GM18870 (cell line): ENCODE measurements around the gene S100Z.
"Not testable (repeated sequence)": the region's sequence is repeated elsewhere in the genome, so short reads cannot be mapped to it uniquely, and the experiment has no call there.

ENCODE experiments used
- ATAC-seq: cut with Tn5 transposase; IDR thresholded peaks from one replicate; pipeline ENCODE4 v1.9.1; 2021; ENCODE audit warnings: moderate library complexity; ENCODE audit not compliant: unreplicated experiment

S100Z gene

DNA sequence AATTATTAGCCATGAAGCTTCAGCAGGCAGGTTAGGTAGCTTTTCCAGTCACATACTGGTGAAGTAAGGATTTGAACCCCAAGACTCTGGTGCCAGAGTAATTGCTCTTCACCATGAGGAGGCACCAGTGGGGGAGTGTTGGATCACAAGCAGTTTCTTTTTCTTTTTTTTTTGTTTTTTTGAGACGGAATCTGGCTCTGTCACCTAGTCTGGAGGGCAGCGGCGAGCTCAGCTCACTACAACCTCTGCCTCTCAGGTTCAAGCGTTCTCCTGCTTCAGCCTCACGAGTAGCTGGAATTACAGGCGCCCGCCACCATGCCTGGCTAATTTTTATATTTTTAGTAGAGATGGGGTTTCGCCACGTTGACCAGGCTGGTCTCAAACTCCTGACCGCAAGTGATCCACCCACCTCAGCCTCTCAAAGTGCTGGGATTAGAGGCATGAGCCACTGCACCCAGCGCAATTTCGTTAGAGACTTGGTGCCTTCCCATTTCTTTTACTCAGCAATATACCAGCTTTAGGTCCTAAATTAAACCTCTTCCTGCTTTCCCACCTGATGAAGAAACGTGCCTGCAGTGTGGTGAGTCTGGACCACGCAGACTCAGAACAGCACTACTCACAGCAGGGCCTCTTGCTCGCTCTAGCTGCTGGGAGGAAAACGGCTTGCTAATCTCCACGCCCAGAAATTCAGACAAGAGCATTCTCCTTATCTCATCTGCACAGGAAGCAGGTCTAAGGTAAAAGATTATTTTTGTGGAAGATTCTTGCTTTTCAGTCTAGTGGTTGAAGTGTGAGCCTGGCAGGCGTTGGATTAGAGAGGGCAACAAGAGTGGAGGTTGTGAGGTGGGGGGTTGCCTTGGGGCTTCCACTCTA is at the start of gene S100Z:
Gene S100Z (plus strand): TSS at position 596 of the 873 bp plus-strand sequence. CDS start 25,346 bp downstream, outside the sequence.
- no peak for ATAC-seq

DNA sequence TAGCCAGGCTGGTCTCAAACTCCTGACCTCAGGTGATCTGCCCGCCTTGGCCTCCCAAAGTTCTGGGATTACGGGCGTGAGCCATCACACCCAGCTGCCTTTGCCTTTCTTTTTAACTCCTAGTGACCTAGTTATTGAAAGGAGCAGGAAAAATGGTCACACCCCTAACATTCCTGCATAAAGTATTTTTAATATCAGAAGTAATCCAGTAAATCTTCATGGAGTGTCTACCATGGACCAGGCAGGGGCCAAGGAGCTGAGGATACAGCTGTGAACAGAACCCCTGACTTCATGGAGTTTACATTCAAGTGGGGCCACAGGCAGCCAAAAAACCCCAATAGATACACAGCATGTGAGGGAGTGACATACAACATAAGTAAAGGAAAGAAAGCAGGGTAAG is 49.2 kb upstream of the S100Z start:
- no peak for ATAC-seq

DNA sequence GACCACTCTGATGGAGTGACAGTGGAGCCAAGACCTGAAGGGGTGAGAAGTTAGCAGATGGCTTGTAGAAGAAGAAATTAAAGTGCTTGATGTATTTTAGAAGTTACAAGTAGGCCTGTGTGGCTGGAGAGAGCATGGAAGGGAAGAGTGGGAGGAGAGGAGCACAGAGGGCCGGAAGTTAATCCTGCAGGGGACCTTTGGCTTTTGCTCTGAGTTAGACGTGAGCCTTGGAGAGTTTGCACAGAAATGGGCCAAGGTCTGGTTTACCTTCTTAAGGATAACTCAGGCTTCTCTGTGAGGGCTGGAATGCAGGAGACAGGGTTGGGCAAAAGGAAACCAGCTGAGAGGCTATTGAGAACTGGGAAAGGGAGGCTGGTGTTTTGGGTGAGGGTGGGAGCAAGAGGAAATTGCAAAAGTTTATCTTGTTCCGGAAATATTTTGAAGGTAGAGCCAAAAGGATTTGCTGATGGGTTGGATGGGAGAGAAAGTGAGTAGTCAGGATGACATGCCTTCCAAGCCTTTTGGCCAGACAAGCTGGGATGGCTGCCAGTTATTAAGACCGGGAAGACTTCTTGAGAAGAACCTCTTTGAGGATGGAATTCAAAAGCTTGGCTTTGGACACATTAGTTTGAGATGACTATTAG is 48.5 kb upstream of the S100Z start:
- no peak for ATAC-seq

DNA sequence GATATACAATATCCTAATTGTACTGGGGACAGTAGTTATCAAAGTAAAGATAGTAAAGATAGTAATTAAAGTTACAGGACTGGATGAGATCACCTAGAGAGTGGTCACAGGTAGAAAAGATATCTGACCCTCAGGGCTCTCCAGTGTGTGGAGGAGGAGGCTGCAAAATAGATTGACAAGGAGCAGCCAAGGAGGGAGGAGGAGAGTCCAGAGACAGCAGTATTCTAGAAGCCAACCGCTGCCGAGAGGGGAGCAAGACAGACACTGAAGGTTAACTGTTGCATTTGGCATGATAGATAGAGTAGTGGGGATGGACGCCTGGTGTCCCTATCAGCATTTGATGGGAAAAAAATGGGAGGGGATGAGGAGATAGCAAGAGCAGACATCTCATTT is 48.0 kb upstream of the S100Z start:
- no peak for ATAC-seq

DNA sequence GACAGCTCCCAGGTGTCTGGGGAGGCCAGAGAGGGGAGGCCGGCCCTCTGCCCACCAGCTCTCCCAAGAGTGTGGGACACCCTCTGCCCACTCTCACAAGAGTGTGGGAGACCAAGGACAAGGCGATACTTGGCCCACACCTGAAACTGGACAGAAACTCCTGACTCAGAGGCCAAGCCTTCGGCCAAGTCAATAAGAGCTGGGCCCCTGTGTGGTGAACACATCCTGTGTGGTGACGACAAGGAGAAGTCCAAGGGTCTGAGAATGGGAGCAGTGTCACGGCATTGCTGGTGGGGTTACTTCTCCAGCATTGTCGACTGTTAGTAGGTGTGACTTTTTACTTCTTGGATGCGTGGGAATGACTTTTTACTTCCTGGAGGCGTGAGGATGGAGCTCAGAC is 45.5 kb upstream of the S100Z start:
- no peak for ATAC-seq

DNA sequence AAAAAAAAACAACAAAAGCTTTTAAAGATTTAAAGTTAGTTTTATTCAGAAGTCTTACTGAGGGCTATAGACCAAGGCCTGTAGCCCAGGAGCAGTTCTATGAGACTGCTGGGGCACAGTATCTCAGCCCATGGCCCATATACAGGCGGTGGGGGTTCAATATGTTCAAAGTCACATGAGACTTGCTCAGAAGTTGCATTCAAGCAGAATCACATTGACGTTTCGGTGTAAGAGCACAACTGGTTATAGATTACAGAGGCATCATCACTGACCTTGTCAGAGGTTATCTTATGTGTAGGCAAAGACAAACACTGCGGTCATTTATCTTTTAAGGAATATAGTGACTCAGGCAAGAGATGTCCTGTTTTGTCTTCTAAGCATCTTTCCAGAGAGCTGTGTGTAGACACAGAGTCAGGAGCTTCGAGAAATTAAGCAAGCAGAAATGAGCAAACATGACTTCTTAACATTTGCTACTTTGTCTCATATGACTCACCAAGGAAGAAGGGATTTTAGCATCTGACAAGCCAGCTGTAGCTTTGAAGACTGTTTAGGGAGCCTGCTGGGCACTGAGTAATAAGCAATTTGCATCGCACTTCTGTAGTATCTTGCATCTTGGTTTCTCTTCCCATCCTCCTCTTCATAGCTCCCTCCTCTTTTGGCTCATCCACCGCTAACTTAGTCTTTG is 43.9 kb upstream of the S100Z start:
- no peak for ATAC-seq

DNA sequence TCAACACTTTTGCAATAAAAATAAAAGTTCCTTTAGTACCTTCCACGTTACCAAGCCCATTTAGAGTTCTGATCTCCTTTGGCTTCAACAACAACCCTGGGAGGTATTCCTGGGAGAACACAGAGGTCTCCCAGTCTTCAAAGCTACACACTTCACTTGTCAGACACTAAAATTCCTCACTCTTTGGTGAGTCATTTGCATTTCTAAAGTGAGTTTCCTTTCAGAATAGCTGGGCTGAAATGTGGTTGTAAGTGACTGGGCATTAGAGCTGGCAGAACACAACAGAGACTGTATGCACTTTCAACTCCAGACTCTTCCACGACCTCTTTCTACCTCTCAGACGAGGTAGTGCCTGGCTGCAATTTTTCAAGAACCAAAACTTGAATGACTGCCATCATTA is 42.5 kb upstream of the S100Z start:
- ATAC-seq: no peak

DNA sequence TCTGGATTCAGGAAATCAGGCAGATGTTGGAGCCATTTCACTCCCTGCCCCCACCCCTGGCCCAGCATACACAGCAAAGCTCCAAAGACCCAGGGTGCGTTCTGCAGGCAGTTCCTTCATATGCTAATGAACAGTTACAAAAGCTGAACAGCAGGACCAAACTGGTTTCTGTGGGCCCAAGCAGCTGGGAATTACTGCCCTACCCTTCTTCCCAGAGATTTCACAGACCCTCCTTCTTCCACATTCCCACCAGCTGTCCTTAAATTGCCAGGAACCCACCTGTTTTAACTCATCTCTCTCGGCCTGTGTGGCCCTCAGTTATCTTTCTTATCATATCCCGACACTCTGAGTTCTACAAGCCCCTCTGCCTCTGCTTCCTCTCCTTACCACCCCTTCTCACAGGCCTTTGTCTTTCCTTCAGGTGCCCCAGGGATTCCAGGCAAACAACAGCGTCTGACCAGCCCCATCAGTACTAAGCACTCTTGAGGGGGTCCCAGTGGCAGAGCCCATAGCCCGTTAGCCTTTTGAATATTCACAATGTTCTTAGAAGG is 41.6 kb upstream of the S100Z start:
- no peak for ATAC-seq

DNA sequence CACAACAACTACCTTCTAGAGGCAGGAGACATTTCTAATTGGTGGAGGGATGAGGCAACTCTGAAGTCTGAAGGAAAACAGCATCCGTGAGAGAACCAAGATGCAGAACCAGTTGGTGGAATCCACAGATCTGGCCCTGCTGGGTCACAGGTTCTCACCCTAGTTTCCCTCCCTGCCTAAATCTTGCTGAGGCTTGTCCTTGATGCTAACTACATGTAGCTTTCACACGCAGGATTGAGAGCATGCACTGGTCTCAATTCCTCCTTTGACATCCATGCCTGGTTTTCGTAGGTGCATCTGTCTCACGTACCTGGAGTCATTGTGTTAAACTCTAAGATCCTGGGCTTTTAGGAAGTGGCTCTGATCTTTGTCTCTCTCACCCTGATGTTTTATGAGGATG is 40.7 kb upstream of the S100Z start:
- ATAC-seq: no peak

DNA sequence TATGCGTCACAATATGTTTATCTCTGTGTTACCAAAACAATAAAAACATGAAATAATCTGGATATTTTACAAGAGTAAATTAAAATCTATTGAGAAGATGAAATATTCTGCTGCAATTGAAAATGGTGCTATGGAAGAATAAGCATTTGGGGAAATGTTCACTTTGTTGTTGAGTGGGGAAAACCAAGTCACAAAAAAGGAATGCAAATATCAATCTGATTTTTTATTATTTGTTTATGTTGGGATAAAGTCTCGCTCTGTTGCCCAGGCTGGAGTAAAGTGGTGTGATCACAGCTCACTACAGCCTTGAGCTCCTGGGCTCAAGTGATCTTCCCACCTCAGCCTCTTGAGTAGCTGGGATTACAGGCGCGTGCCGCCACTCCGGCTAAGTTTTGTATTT is 39.6 kb upstream of the S100Z start:
- ATAC-seq: no peak

DNA sequence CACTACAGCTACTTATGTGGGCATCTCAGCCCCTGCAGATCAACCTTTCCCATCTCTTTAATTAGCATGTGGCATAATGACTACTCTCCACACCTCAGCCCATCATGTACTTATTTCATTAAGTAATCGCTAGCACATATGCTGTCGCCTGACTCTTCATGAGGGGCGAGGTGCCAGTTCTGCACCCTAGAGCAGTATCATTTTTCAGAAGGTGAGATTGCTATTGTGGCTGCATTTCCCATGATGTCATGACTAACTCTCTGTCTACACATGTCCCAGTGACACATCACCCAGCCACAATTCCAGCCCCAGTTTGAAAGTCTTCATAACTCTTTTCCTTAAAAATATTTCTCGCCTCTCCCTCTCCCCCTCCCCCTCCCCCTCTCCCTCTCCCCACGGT is 38.6 kb upstream of the S100Z start:
- no peak for ATAC-seq

DNA sequence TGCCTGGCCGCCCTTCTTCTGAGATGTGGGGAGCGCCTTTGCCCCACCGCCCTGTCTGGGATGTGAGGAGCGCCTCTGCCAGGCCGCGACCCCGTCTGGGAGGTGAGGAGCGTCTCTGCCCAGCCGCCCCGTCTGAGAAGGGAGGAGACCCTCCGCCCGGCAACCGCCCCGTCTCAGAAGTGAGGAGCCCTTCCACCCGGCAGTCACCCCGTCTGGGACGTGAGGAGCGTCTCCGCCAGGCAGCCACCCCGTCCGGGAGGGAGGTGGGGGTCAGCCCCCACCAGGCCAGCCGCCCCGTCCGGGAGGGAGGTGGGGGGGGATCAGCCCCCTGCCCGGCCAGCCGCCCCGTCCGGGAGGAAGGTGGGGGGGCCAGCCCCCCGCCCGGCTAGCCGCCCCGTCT is 37.6 kb upstream of the S100Z start:
- ATAC-seq: not testable (repeated sequence)

DNA sequence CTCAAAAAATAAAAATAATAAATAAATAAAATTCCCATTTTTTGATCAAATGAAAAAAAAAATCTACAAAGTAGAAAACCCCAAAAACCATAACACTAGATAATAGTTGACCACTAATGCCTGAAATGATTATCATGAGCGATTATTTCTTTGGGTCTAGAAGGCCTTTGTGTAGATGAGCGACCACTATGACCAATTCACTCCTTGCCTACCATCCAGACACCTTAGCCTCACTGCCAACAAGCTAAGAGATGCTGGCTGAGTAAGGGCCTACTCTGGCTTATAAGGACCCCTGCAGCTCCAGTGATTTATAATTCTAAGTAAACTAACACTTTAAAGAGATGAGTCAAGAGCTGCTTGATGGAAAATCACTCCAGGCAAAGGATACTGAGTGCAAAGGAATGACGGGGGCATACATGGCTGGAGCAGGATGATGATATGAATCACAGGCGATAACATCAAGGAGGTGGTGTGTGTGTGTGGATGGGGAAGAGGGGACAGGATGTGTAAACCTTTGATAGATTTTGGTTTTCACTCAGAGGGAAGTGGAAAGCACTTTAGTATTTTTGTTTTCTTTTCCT is 35.7 kb upstream of the S100Z start:
- ATAC-seq: no peak

DNA sequence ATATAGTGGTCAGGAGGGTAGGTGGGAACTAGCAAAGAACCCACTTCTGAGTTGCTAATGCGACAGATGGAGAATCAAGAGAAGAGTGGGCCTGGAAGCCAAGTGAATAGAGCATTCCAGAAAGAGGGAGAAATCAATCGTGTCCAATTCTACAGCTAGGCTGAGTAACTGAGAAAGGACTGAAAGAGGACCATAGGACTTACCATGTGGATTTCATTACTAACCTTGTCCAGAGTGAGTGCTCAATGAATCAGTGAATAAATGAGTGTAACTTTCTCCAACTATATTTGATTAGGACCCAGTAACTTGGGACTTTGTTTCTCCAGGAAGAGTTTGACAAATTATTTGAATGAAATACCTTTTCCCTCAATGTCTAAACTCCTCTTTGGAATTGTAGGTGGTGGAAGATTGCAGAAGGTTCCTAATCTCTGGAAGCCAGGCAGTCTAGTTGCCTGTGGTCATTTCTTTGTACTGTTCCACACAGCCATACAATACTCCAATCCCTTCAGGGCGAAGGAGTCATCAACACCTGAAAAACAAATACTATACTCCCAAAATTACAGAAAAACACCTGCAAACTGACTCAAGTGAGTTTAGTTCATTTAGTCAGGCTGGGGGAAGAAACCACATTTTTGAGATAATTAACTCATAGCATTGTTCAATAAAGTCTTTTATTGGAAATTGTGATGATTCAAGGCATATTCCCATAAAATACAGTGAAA is 33.5 kb upstream of the S100Z start:
- no peak for ATAC-seq

DNA sequence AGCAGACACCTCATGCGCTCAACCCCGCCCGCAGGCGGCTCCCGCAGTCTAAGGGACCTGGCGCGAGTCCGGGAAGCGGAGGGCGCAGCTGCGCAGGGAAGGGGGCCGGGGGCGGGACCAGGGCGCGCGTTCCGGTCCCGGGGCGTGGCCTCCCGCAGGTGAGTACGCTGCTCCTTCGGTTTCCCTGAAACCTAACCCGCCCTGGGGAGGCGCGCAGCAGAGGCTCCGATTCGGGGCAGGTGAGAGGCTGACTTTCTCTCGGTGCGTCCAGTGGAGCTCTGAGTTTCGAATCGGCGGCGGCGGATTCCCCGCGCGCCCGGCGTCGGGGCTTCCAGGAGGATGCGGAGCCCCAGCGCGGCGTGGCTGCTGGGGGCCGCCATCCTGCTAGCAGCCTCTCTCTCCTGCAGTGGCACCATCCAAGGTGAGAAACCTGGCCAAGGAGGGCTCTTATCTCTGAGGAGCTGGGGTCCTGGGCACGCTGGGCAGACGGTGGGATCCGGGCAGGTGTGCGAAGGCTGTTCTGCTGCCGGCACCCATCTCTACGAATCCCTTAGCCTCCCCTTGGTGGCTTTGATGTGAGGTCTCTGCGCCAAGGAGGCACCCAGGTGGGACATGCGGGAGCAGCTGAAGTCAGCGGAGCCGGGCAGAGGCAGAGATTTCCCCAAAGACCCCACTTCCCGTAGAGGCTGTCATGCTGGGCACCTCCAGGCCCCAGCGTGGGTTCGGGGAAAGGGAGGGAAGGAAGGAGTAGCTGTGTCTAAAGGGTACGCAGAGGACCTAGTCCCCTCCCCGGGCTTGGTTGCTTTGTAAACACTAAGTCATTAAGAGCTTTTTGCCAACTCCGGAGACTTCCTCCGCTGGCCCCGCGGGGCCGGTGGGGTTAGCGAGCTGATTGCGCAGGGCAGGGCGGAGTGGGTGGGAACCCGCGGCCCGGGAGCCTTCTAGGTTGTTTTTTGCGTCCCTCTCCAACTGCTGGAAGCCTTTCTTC is 30.7 kb upstream of the S100Z start, which contains the start of gene F2RL1:
Gene F2RL1 (plus strand): TSS at position 187 of the 988 bp plus-strand sequence. CDS start 153 bp downstream, at position 340.
- ATAC-seq: no peak

DNA sequence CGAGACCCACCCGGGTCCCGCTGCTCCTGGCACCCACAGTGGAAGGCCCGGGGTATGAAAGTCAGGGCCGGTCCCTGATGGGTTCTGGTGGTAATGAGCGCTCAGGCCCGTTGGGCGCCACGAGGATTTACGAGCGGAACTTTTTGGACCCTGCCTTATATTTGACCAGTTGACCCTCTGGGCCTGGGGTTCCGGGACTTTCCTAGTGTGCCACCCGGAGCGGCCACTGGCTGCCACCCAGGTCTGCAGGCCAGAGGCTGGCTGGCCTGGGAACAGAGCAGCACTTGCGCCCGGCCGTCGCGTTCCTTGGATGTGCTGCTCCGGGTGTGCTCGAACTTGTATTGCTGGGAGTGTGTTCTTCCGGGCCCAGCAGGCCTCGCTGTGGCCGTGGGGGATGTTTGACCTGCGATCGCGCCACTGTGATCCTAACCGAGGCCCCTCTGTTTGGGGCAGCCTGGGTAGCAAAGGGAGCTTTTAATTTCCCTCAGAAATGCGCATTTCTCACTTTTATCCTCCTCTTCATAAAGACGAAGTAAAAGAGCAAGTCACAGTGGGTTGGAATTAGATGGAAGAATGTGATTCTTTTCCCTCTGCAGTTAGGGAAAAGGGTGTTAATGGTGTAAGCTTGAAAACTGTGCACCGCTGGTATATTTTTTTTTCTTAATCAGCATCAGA is 29.8 kb upstream of the S100Z start:
- ATAC-seq: no peak

DNA sequence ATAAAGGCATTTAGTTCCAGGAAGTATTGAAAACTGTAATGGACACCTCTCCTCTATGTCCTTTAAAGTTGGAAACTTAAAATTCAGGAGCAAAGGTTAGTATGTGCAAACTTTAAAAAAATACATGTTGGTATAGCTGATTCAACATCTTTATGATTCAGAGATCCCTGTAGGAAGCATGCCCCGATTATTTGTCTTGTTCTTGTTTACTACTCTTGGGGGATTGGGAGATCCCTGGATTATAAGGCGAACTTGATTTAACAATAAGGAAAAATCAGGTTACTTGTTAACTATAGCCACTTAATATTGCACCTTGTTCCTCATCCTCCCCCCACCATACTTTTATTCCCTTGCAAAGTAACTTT is 29.3 kb upstream of the S100Z start:
- no peak for ATAC-seq

DNA sequence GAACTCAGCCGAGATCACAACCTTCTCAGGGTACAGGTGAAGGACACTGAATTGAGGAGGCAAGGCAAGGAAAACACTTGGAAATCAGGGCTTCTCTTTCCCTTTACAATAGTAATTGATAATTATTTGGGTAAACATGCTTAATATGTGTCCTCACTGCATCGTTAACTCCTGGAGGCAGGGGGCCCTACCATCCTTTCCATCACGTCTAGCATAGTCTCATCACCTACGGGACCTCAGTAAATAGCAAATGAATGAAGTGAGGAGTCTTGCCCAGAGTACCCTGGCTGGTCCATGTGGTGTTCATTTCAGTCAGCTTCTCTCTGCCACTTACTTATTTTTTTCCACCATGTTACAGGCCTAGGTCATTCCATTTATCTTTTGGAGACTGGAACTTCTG is 28.7 kb upstream of the S100Z start:
- no peak for ATAC-seq
